ENCODE measurements around the gene FNDC4. TPM values are rescaled to one million over a fixed set of nuclear protein-coding genes. Genes with fewer than 3 reads are reported as not detected.

FNDC4 gene
- total RNA-seq, 2 donors from 2014 or later, result 10.4 to 20.8 TPM

- H3K36me3 ChIP-seq (replicated peaks in 1 of 2; ENCODE audit: insufficient read depth in 1 of 2, low read depth in 2 of 2), result no peaks in the 10 kb centered on the region
- H3K27ac ChIP-seq, result peak overlapping the region in 2 of 4 donors; percentile 65 to 77
- no peak for DNase-seq
- peaks cover 35% of the 10 kb centered on the region for H3K4me1 ChIP-seq
- intact Hi-C loops (cut with DNase I), result no loop called here
- H3K9me3 ChIP-seq, result no peaks in the 10 kb centered on the region
- 60 to 73% methylated on average over 4 of the region's 4 CpGs for WGBS, 2 donors
- H3K4me3 ChIP-seq, result no peak overlapping the region
- no peak for ATAC-seq
- TF ChIP-seq POLR2A (IDR thresholded peaks at IDR 0.05), result no peak
- TF ChIP-seq CTCF (IDR thresholded peaks at IDR 0.05), result no peak
- H3K27me3 ChIP-seq, result no peaks in the 10 kb centered on the region
These were observed 898 bp upstream of the FNDC4 start for GRCh38 chr2:27495840-27496356.

DNA sequence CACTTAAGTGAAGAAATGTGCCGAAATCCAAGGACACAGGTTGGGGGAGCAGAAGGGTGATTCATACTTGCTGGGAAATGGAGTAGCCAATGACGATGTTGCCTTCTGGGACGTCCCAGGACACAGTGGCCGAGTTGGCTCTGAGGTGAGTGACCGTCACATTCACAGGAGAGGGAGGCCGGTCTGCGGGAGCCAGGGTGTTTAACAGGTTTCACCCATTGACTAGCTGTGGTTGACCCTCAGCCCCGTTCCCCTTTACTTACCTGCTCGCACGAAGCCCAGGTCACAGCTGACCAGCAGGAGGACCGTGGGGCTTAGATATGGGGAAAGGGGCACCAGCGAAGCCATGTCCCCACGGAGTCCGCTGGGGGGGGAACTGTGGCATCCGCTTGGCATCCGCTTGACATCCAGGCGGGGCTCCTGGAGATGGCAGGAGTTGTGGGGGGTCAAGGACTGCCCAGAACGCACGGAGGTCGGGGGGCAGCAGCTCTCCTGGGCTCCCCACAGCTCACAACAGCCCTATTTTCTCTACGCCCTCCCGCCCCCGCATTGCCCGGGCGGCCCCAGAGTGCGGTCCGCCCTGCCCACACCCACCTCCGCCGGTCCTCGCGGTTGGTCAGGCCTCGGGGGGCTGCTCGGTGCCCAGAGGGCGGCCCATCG lies 586 bp downstream of the FNDC4 start:
- TF ChIP-seq CTCF (IDR thresholded peaks at IDR 0.05) (no peak), POLR2A (IDR thresholded peaks at IDR 0.05) (peak; percentile 48 to 81 (median 77))
- Histone ChIP-seq H3K36me3 (replicated peaks in 1 of 2; ENCODE audit: insufficient read depth in 1 of 2, low read depth in 2 of 2) (no peaks in the 10 kb centered on the region), H3K9me3 (no peaks in the 10 kb centered on the region), H3K4me3 (peak overlapping the region in 1 of 2 donors; percentile 4), H3K27ac (peak overlapping the region; percentile 44 to 76 (median 66)), H3K4me1 (peaks cover 40% of the 10 kb centered on the region), H3K27me3 (no peaks in the 10 kb centered on the region)
- intact Hi-C loops (cut with DNase I), result no loop called here
- DNase-seq (peak; percentile 51 to 76 (median 65)), ATAC-seq (peak; percentile 12)
- WGBS, 2 donors, result 30 to 43% methylated on average over 20 to 34 of the region's 35 CpGs

GRCh38 chr2:27493948-27494283 lies 1.1 kb downstream of the FNDC4 start:
- Histone ChIP-seq H3K9me3 (no peaks in the 10 kb centered on the region), H3K27ac (peak overlapping the region; percentile 44 to 76 (median 66)), H3K27me3 (no peaks in the 10 kb centered on the region), H3K36me3 (replicated peaks in 1 of 2; ENCODE audit: insufficient read depth in 1 of 2, low read depth in 2 of 2) (no peaks in the 10 kb centered on the region), H3K4me1 (peaks cover 45% of the 10 kb centered on the region), H3K4me3 (no peak overlapping the region)
- DNase-seq (no peak), ATAC-seq (no peak)
- intact Hi-C loops (cut with DNase I), result no loop called here
- TF ChIP-seq POLR2A (IDR thresholded peaks at IDR 0.05), result no peak
- TF ChIP-seq CTCF (IDR thresholded peaks at IDR 0.05), result no peak
- 82 to 83% methylated on average over 8 to 13 of the region's 13 CpGs for WGBS, 2 donors

GRCh38 chr2:27492557-27492956 lies 2.4 kb downstream of the FNDC4 start:
- no peak overlapping the region for H3K4me3 ChIP-seq
- TF ChIP-seq POLR2A (IDR thresholded peaks at IDR 0.05) (no peak), CTCF (IDR thresholded peaks at IDR 0.05) (no peak)
- H3K27ac ChIP-seq, result no peak overlapping the region
- no peaks in the 10 kb centered on the region for H3K9me3 ChIP-seq
- no peak for ATAC-seq
- 79 to 83% methylated on average over 4 of the region's 4 CpGs for WGBS, 2 donors
- peaks cover 49% of the 10 kb centered on the region for H3K4me1 ChIP-seq
- no peak for DNase-seq
- H3K27me3 ChIP-seq, result no peaks in the 10 kb centered on the region
- H3K36me3 ChIP-seq (replicated peaks in 1 of 2; ENCODE audit: insufficient read depth in 1 of 2, low read depth in 2 of 2), result no peaks in the 10 kb centered on the region
- intact Hi-C loops (cut with DNase I), result no loop called here
